Stimulated activated CD8-positive, alpha-beta memory T cell treated with anti-CD3 and anti-CD28 coated beads, Interleukin-4, amount 100 ng/mL, for 24 hours (primary cell): ENCODE results near the gene PLCH2.

Experiments
- DNase-seq: peaks from one replicate; pipeline ENCODE4 v3.0.0-alpha.2; 2020; ENCODE audit warnings: low read depth

The PLCH2 gene

DNA sequence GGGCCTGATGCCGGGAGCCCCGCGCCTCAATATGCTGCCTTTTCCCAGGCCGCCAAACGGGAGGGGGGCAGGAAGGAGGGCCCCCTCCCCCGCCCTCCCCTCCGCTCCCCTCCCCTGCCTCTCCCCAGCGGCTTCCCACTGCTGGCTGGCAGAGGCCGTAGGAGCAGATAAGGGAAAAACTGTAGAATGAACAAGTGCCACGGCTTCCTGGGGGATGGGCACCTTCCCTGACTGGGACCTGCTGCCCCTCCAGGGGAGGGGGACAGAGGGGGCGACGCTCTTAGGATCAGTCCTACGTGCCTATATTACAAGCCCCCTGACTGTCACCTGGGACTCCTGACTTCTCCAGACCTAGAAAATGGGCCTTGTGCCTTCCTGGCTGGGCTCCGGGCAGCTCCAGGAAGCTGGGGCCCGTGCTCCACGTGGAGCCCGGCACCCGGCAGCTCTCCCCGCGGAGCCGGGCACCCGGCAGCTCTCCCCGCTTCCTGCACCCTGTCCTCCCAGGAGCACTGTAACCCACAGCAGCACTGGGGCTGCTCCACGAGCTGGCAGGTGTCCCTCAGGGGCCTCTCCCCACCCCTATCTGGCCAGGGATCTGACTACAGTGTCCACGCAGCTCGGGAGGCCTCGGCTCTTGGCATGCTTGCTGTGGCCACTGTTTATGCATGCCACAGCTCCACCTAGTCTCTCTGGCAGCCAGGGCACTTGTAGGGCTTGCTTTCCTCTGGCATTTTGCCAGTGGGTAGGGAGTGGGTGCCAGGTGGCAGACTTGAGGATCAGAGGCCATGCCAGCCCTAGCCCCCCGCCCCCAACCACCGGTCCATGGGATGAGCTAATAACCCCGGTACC is 54.6 kb downstream of the PLCH2 start:
- DNase-seq = no peak

- no peak for DNase-seq
These were observed 56.5 kb downstream of the PLCH2 start for GRCh38 chr1:2532485-2533160.

DNA sequence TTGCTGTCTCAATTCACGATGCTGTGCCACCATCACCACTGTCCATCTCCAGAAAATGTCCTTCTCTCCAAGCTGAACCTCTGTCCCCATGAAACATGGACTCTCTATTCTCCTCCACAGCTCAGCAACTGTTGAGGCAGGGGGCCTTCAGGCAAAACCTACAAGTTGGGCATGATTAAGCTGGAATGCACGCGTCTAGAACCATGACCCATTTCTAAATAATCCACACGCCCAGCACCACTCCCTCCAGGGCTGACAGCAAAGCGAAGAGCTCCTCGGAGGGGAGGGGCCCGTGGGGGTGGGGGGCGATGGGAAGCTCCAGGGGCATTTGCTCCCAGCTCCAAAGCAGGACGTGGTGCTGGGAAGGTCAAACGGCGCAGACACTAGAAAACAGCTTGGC is 57.3 kb downstream of the PLCH2 start:
- no peak for DNase-seq

GRCh38 chr1:2534315-2534686 is 58.2 kb downstream of the PLCH2 start:
- DNase-seq = no peak

DNA sequence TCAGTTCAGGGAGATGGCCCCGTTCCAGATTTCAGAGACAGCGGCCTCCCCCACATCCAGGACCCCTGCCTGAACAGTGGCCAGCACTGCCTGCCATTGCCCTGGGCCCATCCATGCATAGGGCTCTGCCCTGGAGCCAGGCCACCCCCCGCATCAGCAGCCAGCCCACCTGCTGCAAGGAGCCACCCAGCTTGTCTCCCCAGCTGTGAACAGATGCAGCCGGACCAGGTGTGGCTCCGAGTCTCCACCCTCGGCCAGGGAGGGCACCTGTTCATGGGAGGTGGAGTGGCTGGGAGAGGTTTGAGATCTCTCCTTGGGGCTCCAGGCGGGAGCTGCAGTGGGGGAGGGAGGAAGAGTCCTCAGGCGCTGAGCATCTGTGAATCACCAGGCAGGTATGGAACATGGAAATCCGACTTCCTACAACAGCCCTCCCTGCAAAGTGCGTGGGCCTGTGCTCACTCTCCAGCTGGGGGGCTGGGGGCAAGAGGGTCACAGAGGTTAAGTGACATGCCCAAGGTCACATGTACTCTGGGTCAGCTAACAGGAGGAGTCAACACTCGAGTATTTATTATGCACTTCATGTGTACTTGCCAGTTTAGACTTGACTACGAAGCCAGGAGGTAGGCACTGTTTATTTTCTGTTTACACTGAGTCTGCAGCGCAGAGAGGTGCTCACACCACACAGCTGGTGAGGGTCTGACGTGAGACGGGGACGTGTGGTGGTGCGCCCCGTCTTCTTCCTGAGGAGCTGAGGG is 58.8 kb downstream of the PLCH2 start:
- no peak for DNase-seq

DNA sequence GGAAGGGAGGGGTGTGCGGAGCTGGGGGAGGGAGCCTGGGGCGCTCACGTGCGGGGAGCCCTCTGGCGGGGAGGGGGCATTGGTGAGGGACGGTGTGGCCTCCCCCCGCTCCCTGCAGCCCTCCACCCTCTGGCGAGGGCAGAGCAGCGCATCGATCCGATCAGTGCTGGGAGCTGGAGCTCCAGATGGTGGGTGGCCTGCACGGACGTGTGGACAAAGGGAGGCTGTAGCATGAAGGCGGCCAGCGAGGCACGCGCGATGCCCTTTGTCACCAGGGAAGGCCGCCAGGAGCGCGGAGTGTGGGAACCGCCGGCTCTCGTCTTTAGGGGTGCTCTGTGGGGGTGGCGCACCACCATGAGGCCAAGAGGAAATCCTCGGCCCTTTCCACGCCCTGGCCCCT is 59.4 kb downstream of the PLCH2 start:
- DNase-seq = no peak

DNA sequence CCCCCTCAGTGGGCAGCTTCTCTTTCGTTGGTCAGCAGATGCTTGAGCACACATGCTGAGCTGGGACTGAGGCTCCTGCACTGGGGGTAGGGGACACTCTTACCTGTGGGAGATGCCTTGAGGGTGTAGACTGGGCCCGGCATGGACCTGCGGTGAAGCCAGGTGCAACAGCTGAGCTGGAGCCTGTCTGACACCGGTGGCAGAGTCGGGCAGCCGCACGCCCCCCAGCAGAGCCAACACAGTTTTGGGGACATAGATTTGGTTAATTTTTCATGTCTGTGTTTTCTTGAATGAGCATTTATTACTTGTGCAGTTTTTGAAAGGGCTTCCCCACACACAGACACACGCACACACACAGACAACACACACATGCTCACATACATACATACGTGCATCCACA is 59.9 kb downstream of the PLCH2 start:
- DNase-seq = no peak

- no peak for DNase-seq
These were observed 61.7 kb downstream of the PLCH2 start for GRCh38 chr1:2537784-2538115.

DNA sequence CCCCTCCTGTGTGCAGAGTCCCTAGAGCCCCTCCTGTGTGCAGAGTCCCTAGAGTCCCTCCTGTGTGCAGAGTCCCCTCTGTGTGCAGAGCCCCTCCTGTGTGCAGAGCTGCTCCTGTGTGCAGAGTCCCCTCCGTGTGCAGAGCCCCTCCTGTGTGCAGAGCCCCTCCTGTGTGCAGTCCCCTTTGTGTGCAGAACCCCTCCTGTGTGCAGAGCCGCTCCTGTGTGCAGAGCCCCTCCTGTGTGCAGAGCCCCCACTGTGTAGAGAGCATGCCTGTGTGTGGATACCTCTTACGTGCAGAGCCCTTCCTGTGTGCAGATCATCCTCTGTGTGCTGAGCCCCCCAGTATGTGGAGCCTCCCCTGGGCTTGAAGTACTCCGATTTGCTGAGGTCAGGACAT is 62.3 kb downstream of the PLCH2 start:
- DNase-seq = no peak

- no peak for DNase-seq
These were observed 62.8 kb downstream of the PLCH2 start for GRCh38 chr1:2538872-2539271.

DNA sequence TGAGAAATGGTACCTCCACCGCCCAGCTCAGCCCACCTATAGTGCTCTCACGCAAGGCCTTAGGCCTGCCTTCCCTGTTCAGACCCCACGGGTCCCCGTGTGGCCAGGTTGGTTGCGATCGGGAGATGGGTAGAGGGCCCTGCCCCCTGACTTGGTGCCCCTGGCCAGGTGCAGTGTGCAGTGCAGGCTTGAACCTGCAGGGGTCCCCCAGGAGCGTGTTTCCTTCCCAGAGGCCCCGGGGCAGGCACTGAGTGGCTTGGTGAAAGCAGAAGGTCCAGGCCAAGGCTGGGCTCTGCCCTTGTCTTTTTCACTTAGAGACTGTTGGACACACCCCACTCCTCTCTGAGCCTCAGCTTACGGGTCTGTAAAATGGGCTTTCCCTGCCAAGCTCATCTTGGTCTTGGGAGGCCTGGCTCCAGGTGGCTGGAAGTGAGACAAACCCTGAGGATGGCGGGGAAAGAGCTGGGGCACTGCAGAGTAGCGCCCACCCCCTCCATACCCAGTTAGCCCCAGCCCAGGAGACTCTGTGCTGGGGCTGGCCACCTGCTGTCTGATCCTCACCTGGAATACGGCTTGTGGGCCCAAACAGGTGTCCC is 63.3 kb downstream of the PLCH2 start:
- DNase-seq = no peak

DNA sequence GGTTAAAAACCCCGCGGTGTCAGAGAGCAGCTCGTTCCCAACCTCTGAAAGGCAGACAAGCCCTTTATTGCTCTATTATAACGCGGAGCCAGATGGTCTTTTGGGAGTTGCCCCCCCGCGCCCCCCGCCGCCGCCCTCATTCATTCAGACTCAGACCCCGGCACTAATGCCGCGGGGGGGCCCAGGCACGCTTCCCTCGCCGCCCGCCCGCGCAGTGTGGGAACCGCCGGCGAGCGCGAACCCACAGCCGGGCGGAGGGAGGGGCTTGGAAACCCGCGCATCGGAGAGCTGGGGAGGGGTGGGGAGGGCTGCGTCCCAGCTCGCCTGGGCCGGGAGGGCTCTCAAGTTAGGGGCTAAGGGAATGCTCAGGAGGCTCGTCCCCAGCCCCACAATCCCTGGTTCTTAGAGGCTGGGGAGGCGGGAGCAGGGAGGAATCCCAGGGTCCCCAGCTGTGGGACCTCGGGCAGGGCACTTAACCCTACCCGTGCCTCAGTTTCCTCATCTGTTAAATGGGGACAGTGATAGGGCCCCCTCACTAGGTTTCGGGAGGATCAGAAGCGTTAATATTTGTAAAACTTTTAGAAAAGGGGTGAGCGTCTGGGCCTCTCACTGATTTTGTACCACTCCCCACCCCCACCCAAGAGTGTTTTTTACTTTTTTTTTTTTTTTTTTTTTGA is 64.9 kb downstream of the PLCH2 start:
- no peak for DNase-seq

DNA sequence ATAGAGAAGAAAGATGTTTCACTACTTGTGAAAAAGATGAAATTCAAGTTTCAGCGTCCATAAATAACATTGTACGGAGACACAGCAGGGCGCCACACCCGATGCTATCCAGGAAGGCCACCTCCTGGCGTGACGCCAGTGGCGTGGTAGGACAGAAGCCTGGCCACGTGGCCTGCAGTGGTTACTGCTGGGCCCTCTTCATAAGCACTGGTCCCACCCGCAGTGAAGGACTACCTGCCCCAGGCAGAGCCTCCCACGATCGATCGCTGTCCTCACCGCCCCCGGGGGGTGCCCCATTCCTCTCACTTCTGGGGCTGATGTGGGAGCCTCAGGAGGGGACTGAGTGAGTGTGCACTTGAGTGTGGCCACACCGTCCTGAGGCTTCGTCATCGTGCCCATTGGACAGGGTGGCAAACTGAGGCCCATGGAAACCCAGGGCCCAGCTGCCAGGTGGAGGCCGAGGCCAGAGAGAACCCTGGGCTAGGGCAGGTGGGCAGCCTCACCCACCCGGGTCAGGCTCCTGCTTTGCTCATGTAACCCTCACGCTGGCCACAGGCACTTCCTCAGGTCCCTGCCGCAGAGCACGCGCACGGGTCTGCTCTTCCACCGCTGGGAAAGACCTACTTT is 65.6 kb downstream of the PLCH2 start:
- no peak for DNase-seq

DNA sequence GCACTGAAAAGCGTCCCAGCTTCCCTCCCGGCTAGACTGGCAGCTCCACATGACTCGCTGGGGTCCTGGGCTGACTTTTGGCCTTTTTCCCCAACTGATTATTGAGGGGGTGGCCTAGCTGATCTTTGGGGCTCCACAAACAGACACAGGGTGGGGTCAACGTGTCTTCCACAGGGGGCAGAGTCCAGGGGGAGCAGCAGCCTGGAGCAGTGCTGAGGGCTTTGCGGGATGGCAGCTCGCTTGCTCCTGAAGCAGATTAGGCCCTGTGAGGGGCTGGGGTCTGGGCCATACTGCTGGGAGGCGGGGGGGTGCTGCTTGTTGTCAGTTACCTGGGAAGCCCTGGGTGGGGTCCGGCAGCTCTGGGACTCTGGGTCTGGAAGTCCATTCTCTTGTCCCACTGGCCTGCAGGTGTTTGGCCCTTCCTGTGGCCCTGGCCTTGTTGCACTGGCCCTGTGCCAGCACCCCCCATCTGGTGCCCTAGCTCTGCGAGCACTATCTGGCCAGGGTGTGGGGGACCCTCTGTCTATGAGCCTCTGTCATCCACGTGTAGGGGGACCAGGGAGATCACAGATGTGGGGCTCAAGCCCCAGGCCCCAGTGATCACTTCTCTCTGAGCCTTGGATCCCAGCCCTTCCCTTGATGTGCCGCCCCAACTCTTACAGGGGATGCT is 66.3 kb downstream of the PLCH2 start:
- DNase-seq = no peak

- no peak for DNase-seq
These were observed 67.5 kb downstream of the PLCH2 start for GRCh38 chr1:2543543-2544092.

- DNase-seq = no peak
These were observed 68.2 kb downstream of the PLCH2 start for GRCh38 chr1:2544093-2544874.

- DNase-seq = no peak
These were observed 69.0 kb downstream of the PLCH2 start for GRCh38 chr1:2544875-2545640.

DNA sequence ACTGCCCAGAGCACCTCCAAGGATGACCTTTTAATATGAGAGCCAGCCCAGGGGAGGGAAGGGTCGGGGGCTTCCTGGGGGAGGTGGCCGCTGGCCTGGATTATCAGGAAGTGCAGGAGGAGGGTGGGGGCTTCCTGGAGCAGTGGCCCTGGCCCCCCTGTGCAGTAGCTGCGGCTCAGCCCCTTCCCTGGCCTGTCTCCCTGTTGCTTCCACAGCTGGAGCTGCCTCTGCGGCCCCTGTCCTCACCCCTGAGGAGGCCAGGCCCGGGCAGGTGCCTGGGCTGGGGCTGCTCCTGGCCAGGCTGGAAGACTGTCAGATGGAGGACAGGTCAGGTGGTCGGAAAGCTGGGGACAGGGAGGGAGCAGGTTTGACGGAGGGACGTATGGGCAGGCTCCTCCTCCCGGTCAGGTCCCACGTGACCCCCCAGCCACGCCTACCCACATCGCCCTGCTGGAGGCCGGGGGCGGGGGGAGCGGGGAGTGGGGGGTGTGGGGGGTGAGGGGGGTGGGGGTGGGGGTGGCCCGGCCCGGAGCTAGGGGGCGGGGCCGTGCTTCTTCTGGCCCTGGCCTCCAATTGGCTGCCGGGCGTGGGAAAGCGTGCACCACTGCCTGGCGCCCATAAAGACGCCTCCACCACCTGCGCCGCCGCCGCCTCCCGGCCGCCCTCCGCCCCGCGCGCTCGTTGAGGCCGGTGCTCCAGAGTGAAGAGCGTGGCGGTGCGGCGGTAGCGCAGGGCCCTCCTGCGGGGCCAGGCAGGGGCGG is 69.8 kb downstream of the PLCH2 start:
- peak; percentile 79 for DNase-seq
